ENCODE results near the gene RPL23. TPM values are rescaled to one million over a fixed set of nuclear protein-coding genes. Genes with fewer than 3 reads are reported as not detected.
A peak's percentile ranks its signal among the peaks of the same experiment; 100 is the strongest.

RPL23 gene
- 1,156 TPM for total RNA-seq
- long read RNA-seq, transcript RPL23-206 (5 exons, 2,821 nt): major isoform, 53 of 227 reads
- long read RNA-seq, transcript RPL23-210 (2 exons, 429 nt): minor isoform, 13 of 227 reads
- long read RNA-seq, partial matches to known transcripts: 161 of 227 reads
- long read RNA-seq, other reads (novel, unspliced or antisense): 0 of 227 reads

DNA sequence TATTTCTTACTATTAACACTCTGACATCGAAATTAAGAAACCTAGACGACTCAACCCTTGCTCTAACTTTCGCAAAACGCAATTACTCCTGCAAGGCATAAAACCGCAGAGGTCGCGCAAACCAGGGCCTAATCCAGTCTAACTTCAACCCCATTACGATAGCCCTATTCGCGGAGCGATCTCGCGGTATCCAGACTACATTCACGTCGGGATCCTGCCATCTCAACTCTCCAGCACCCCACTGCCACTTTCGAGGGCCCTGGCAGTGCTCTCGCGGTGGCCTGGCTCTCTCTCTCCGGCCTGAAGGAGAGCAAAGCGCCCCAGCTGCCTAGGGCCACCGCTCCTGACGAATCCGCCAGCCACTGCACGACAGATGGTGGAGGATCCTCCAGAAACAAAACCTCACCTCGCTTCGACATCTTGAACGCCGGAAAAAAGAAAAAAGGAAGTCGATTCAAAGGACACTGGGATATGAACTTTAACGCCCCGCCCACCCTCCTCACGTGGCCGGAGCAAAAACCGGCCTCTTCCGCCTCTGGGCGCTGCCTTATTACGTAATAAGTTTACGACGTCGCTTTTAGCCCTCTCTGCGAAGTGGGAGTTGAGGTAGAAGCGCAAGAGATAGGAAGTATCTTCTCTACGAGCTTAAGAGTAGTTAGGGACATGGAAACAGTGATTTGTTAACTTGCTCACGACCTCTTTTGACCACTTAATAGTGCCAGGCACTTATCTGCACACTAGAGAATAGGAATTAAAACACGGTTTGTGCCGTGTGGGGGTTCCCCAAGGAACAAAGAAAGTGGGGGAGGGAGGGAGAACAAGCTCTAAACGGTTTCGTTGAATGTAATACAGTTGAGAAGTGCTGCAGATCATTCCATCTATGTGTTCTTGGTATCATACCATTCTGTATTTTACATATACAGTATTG, at the start of gene RPL23:
Gene RPL23 (minus strand): TSS at position 430 of the 928 bp plus-strand sequence. CDS start 11 bp downstream, at position 419.
- Histone ChIP-seq H3K4me1 (peaks cover 29% of the 10 kb centered on the region), H3K9me3 (no peaks in the 10 kb centered on the region), H3K36me3 (peaks cover 42% of the 10 kb centered on the region), H3K27me3 (ENCODE audit: low read depth) (no peaks in the 10 kb centered on the region), H3K27ac (peak within 1 kb of the TSS; percentile 91), H3K4me3 (peak within 1 kb of the TSS; percentile 70)
- TF ChIP-seq, protein P1, sequence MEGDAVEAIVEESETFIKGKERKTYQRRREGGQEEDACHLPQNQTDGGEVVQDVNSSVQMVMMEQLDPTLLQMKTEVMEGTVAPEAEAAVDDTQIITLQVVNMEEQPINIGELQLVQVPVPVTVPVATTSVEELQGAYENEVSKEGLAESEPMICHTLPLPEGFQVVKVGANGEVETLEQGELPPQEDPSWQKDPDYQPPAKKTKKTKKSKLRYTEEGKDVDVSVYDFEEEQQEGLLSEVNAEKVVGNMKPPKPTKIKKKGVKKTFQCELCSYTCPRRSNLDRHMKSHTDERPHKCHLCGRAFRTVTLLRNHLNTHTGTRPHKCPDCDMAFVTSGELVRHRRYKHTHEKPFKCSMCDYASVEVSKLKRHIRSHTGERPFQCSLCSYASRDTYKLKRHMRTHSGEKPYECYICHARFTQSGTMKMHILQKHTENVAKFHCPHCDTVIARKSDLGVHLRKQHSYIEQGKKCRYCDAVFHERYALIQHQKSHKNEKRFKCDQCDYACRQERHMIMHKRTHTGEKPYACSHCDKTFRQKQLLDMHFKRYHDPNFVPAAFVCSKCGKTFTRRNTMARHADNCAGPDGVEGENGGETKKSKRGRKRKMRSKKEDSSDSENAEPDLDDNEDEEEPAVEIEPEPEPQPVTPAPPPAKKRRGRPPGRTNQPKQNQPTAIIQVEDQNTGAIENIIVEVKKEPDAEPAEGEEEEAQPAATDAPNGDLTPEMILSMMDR (IDR thresholded peaks at IDR 0.05): no peak
- DNase-seq: peak; percentile 96
- peak; percentile 97 for ATAC-seq
- intact Hi-C loops (cut with DNase I): no loop called here

DNA sequence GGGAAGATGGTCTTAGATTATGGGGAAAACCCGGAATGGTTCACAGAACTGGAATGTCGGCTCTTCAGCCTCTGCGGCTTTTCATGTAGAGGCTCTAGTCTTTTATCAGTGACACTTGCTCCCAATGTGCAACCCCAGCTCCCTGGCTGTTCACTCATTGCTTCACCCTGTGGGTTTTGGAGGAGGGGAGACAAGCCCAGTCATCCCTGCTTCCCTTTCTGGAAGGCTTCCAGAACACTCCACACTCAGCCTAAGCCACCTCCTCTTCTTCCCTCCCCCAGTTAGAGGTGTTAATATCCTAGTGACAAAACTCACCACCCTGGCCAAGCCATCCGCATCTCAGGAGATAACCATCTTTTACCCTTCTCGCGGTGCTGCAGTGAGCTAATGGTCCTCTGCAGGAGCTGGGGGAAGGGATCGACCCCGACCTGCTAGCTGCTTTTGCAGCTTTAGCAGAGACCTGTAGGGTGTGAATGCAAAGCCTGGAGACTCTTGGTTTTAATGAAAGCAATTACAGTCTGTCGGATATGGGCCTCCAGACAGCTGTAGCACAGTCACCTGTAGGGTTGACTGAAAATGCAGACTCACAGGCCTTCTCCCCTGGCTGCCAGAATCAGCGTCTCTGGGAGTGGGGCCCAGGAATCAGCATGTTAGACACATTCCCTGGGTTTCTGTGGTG, 47.6 kb upstream of the RPL23 start:
- TF ChIP-seq, protein P1 (IDR thresholded peaks at IDR 0.05): no peak
- Histone ChIP-seq H3K36me3 (peaks cover 79% of the 10 kb centered on the region), H3K9me3 (no peaks in the 10 kb centered on the region), H3K4me3 (no peak overlapping the region), H3K4me1 (peaks cover 85% of the 10 kb centered on the region), H3K27me3 (ENCODE audit: low read depth) (no peaks in the 10 kb centered on the region), H3K27ac (peak overlapping the region; percentile 78)
- peak; percentile 78 to 83 for ATAC-seq
- DNase-seq: no peak
- intact Hi-C loops (cut with DNase I): no loop called here

DNA sequence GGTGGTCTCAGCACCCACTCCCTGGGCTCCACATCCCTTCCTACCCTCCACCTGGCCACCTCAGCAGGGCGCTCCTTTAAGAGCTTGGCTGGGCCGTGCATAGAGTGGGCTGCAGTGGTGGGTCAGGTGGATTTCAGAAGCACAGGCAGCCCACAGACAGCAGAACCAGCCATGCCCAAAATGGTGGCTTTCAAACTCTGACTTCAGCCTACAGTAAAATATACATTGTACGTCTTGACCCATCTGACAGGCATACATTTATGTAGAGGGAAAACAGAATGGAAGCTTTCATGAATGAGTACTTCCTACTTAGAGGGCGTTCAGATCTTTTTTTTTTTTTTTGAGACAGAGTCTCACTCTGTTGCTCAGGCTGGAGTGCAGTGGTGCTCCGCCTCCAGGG, 45.9 kb upstream of the RPL23 start:
- peaks cover 89% of the 10 kb centered on the region for H3K4me1 ChIP-seq
- peak overlapping the region; percentile 18 for H3K4me3 ChIP-seq
- no peaks in the 10 kb centered on the region for H3K9me3 ChIP-seq
- DNase-seq: no peak
- peaks cover 86% of the 10 kb centered on the region for H3K36me3 ChIP-seq
- intact Hi-C loops (cut with DNase I): no loop called here
- no peak for ATAC-seq
- peak overlapping the region; percentile 78 for H3K27ac ChIP-seq
- H3K27me3 ChIP-seq (ENCODE audit: low read depth): no peaks in the 10 kb centered on the region
- TF ChIP-seq, protein P1 (IDR thresholded peaks at IDR 0.05): no peak

GRCh38 chr17:38898812-38899348, 45.4 kb upstream of the RPL23 start:
- Histone ChIP-seq H3K9me3 (no peaks in the 10 kb centered on the region), H3K36me3 (peaks cover 86% of the 10 kb centered on the region), H3K4me3 (peak overlapping the region; percentile 18), H3K4me1 (peaks cover 94% of the 10 kb centered on the region), H3K27me3 (ENCODE audit: low read depth) (no peaks in the 10 kb centered on the region), H3K27ac (peak overlapping the region; percentile 78)
- DNase-seq (peak; percentile 70), ATAC-seq (peak; percentile 45 to 47)
- TF ChIP-seq, protein P1 (IDR thresholded peaks at IDR 0.05): no peak
- intact Hi-C loops (cut with DNase I): no loop called here

- peak overlapping the region; percentile 5 for H3K4me3 ChIP-seq
- H3K36me3 ChIP-seq: peaks cover 83% of the 10 kb centered on the region
- H3K4me1 ChIP-seq: peaks cover 96% of the 10 kb centered on the region
Measured at GRCh38 chr17:38898291-38898679, 44.8 kb upstream of the RPL23 start.

More at GRCh38 chr17:38898291-38898679, 44.8 kb upstream of the RPL23 start:
- H3K9me3 ChIP-seq: no peaks in the 10 kb centered on the region
- DNase-seq (no peak), ATAC-seq (no peak)
- H3K27ac ChIP-seq: peak overlapping the region; percentile 78
- TF ChIP-seq, protein P1 (IDR thresholded peaks at IDR 0.05): no peak
- intact Hi-C loops (cut with DNase I): no loop called here
- no peaks in the 10 kb centered on the region for H3K27me3 ChIP-seq (ENCODE audit: low read depth)

All from lower lobe of right lung (tissue), 2 donors.